RPMI7951 (cell line): ENCODE data around the gene SLAMF7. TPM values are rescaled to one million over a fixed set of nuclear protein-coding genes. Genes with fewer than 3 reads are reported as not detected.
A peak's percentile ranks its signal among the peaks of the same experiment; 100 is the strongest.
"Not testable (repeated sequence)": the region's sequence is repeated elsewhere in the genome, so short reads cannot be mapped to it uniquely, and the experiment has no call there.

Experiments
- DNase-seq: peaks from one replicate; pipeline ENCODE4 v3.0.0-alpha.2; 2012; ENCODE audit warnings: low read depth
- total RNA-seq: library from RNA; depleted of rRNA; stranded (reverse); fragments of >200 nt; shearing (Covaris generic); gene quantifications from 2 replicates; pipeline ENCODE4 v1.2.3, GENCODE V29; 2014

The SLAMF7 gene
- total RNA-seq, 1 experiment from 2014 or later, result not detected

GRCh38 chr1:160720356-160721085, 18.5 kb upstream of the SLAMF7 start:
- DNase-seq, result no peak

GRCh38 chr1:160721473-160721872, 17.6 kb upstream of the SLAMF7 start:
- no peak for DNase-seq

- DNase-seq, result peak; percentile 33
Observed at GRCh38 chr1:160722726-160723125, 16.3 kb upstream of the SLAMF7 start.

DNA sequence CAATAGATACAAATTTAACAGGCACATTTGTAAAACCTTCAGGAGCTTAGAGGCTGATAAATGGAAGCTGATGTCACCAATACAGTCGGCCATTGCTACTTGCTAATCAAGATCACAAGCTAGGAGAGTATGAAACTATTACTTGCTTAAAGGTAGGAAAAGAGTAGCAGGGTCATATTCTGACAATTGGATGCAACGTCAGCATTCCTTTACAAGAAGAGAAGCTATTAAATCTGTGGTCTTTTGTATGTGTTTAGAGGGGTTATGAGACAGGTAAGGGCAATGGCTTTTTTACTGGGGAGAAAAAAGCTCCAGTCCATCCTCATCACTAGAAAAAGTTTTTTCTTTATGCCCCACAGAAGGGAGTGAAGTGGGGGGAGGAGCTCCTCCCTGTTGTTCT, 15.7 kb upstream of the SLAMF7 start:
- DNase-seq, result no peak

DNA sequence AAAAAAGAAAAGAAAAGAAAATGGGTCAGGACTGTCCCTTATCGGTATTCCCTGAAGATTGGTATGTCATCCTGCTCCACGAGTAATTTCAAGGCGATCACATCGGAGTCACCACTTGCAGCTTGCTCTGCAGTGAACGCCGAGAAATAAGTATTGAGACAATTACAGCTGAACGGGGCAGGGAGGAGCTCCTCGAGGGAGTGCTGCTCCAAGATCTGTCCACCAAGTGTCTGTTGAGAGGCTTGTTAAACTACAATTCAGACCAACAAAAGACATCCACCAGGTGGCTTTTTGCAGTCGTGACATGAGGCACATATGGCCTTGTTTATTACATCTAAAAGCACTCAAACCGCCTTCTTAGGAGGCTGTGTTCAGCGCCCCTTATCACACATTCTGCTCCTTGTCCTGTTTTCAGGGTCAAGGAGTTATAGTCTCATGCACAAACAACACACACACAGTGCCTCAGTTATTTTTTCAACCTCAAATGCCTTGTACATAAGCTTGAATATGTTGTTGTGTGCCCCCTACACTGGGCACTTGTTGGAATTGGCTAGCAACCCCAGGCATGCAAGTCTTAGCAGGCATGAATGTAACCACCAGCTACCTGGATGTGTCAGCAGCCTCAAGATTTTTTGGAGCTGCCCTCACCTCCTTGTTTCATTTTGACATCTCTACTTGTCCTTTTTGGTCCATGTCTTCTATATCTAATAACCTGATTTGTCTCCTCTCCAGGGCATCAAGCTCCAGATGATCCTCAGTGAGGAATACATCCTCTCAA, 14.4 kb upstream of the SLAMF7 start:
- no peak for DNase-seq

- DNase-seq, result peak; percentile 41
Observed at GRCh38 chr1:160726114-160726497, 12.9 kb upstream of the SLAMF7 start.

GRCh38 chr1:160726498-160727315, 12.3 kb upstream of the SLAMF7 start:
- peak; percentile 70 for DNase-seq

DNA sequence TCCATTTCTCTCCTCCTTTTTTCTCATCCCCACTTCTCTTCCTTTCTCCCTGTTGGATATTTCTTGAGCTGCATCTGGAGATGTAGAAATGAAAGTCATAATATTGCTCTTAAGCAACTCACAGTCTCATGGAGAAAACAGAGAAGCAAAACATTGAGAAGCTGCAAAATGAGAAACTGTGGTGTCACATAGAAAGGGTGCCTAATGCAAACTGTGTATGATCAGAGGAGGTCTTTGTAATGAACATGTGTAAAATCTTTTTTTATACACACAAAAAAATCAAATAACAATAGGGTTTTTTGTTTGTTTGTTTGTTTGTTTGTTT, 11.8 kb upstream of the SLAMF7 start:
- no peak for DNase-seq

DNA sequence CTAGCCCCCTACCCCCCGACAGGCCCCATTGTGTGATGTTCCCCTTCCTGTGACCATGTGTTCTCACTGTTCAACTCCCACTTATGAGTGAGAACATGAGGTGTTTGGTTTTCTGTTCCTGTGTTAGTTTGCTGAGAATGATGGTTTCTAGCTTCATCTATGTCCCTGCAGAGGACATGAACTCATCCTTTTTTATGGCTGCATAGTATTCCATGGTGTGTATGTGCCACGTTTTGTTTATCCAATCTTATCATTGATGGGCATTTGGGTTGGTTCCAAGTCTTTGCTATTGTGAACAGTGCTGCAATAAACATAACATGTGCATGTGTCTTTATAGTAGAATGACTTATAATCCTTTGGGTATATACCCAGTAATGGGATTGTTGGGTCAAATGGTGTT, 7.5 kb upstream of the SLAMF7 start:
- DNase-seq, result not testable (repeated sequence)

- DNase-seq, result no peak
Observed at GRCh38 chr1:160731990-160732389, 7.1 kb upstream of the SLAMF7 start.

GRCh38 chr1:160733898-160734297, 5.1 kb upstream of the SLAMF7 start:
- no peak for DNase-seq

- no peak for DNase-seq
Observed at GRCh38 chr1:160734301-160734700, 4.7 kb upstream of the SLAMF7 start.

DNA sequence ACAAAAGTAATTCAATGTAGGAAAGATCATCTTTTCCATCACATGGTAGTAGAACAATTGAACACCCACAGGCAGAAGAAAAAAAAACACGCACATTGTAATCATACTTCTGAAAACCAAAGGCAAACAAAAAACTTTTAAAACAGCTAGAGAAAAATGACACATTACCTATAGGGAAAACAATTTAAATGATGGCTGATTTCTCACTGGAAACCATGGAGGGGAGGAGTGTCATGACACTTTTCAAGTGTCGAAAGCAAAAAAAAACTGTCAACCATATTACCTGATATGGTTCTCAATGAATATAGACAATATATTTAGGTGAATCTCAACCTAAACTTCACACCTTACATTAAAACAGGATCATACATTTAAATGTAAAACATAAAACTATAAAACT, 776 bp upstream of the SLAMF7 start:
- no peak for DNase-seq

DNA sequence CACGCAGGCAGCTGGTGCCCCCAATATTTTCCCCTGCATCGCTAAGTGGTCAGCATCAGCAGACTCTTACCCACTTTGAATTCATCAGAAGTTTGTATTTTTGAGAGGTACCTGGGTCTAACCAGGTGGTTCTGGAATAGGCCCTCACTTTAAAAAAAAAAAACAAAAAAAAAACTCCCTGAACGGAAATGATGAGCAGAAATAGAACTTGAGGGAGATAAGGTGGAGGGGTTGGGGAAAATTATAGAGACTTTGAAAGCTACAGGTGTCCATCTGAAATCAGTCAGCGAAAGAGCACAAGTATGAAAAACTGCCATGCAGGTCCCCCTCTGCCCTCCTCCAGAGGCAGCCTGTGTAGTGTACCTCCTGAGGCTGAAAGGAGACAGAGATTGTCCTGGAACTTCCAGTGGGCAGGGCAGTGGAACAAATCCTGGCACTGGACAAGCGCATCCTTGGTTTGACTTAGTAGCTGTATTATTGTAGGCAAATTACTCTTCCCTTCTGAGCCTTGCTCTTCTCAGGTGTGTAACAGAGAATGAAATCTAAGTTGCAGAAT, 1.2 kb downstream of the SLAMF7 start:
- DNase-seq, result no peak

DNA sequence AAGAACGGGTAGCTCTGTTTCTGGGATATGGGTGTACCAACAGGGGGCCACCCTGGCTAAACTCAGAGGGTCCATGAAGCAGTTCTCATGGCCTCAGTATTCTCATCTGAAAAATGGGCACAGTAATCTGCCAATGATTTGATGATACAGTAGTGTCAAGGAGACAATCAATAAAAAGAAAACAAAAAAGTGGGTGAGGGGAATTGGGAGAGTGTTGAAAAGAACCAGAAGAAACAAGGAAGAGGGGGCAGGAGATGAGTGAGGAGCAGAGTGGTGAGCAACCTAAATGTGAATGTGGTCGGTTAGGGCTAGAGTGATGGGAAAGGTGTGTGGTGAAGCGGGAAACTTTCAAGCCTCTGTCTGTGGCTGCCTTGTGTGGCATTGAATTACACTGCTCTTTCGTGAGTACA, 2.0 kb downstream of the SLAMF7 start:
- no peak for DNase-seq

- DNase-seq, result no peak
Observed at GRCh38 chr1:160741612-160742348, 2.7 kb downstream of the SLAMF7 start.

DNA sequence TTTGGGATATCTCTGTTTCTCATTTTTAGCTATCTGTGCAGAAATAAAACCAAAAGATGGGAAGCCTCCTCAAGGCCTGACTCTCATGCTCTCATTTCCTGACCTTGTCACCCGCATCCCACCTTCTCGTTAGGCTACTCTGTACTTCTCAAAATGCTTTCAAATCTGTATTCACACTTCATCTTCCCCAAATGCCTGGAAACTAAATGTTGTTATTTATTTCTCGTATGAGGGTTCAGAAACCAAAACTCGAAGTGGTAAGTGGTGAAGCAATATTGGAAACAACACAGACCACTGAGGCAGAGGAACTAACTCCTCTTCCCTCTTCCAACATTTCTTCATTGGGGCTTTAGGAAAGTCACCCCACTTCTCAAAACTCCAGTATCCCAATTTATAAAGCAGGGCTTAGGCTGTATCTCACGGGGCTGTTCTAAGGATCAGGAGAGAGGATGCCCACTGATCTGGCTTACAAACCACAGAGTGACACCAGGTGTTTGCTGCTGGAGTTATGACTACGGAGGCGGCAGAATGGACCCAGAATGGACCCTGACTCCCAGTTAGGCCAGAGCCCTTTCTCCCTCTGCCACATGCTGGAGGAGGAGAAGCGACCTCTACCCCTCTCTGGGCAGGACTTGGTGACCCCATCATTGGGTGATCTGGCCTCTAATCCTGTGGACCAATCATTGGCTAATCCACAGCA, 3.5 kb downstream of the SLAMF7 start:
- DNase-seq, result no peak

GRCh38 chr1:160743266-160743665, 4.2 kb downstream of the SLAMF7 start:
- DNase-seq, result no peak

GRCh38 chr1:160744199-160744851, 5.3 kb downstream of the SLAMF7 start:
- no peak for DNase-seq

GRCh38 chr1:160744852-160745520, 5.9 kb downstream of the SLAMF7 start:
- DNase-seq, result no peak
